GM13976 (cell line): ENCODE results near the gene NUFIP1.
"Not testable (repeated sequence)": the region's sequence is repeated elsewhere in the genome, so short reads cannot be mapped to it uniquely, and the experiment has no call there.

Experiments used
- DNase-seq: peaks from one replicate; pipeline ENCODE4 v3.0.0; 2012; ENCODE audit warnings: low spot score
- CTCF ChIP-seq: IDR thresholded peaks from 2 replicates; pipeline ENCODE4 v1.5.1; 2012; ENCODE audit warnings: borderline replicate concordance, mild to moderate bottlenecking; ENCODE audit not compliant: insufficient read depth; ENCODE audit errors: extremely low read depth, missing control alignments, control extremely low read depth
- in situ Hi-C: fragments of 300-500 bp; cut with MboI; formaldehyde crosslinking; loops from one replicate; pipeline ENCODE4 v1.12.0; 2022; ENCODE audit warnings: low sequenced_read_pairs, mixed read lengths, inconsistent platforms; ENCODE audit not compliant: unreplicated experiment

The NUFIP1 gene

GRCh38 chr13:44952671-44953070, 36.6 kb downstream of the NUFIP1 start:
- TF ChIP-seq CTCF = no peak
- in situ Hi-C loops = no loop called here
- no peak for DNase-seq

- in situ Hi-C loops = no loop called here
- TF ChIP-seq CTCF = no peak
- no peak for DNase-seq
Measured at GRCh38 chr13:44951184-44951583, 38.1 kb downstream of the NUFIP1 start.

- in situ Hi-C loops, DNase-seq: not testable (repeated sequence)
Measured at GRCh38 chr13:44943411-44943810, 45.9 kb downstream of the NUFIP1 start.

- in situ Hi-C loops = no loop called here
- no peak for TF ChIP-seq CTCF
- no peak for DNase-seq
Measured at GRCh38 chr13:44938854-44939253, 50.4 kb downstream of the NUFIP1 start.

- no peak for DNase-seq
- TF ChIP-seq CTCF = no peak
- in situ Hi-C loops = no loop called here
Measured at GRCh38 chr13:44936246-44936645, 53.0 kb downstream of the NUFIP1 start.

- no peak for TF ChIP-seq CTCF
- in situ Hi-C loops = no loop called here
- peak; percentile 13 for DNase-seq
Measured at GRCh38 chr13:44934724-44935123, 54.5 kb downstream of the NUFIP1 start.

GRCh38 chr13:44932850-44933251, 56.4 kb downstream of the NUFIP1 start:
- no peak for DNase-seq
- in situ Hi-C loops = no loop called here
- no peak for TF ChIP-seq CTCF
